Fibroblast of lung (primary cell): ENCODE measurements around the gene RAP1GAP2.

ENCODE experiments used
- CTCF ChIP-seq, 2 donors: IDR thresholded peaks in 1 of 2; conservative IDR thresholded peaks in 1 of 2; 1 replicate in 1 of 2; 2 replicates in 1 of 2; pipeline ENCODE4 v1.5.1; 2011 to 2012; ENCODE audit warnings: low read length in 2 of 2, control low read depth in 1 of 2, inconsistent platforms in 1 of 2, low read depth in 1 of 2, mild to moderate bottlenecking in 1 of 2
- EZH2 ChIP-seq: IDR thresholded peaks from 2 replicates; pipeline ENCODE4 v1.5.1; 2012; ENCODE audit warnings: low read length, control low read depth, mild to moderate bottlenecking; ENCODE audit errors: missing control alignments

GRCh38 chr17:3026125-3026855 lies 230.1 kb downstream of the RAP1GAP2 start:
- no peak for TF ChIP-seq CTCF (conservative IDR thresholded peaks at IDR 0.05 in 1 of 2, IDR thresholded peaks at IDR 0.05 in 1 of 2; ENCODE audit: low read depth in 1 of 2, low read length in 2 of 2)
- no peak for TF ChIP-seq EZH2
